ENCODE results near the gene DRC7.

The DRC7 gene

GRCh38 chr16:57679767-57680482 lies 14.7 kb upstream of the DRC7 start:
- Histone ChIP-seq H3K9me3 (ENCODE audit: control insufficient read depth, insufficient read depth, low read length) (no peaks in the 10 kb centered on the region), H3K4me1 (ENCODE audit: control insufficient read depth, low read length) (no peaks in the 10 kb centered on the region), H4K20me1 (ENCODE audit: control insufficient read depth, insufficient read depth, low read depth, low read length) (no peaks in the 10 kb centered on the region), H3K27ac (ENCODE audit: low read depth, low read length) (no peak overlapping the region), H3K9me2 (replicated peaks; ENCODE audit: control insufficient read depth, low read length) (no peaks in the 10 kb centered on the region), H3K36me3 (ENCODE audit: control insufficient read depth, low read length) (no peaks in the 10 kb centered on the region), H3F3A (ENCODE audit: control insufficient read depth, insufficient read depth) (no peaks in the 10 kb centered on the region), H3K4me2 (ENCODE audit: low read length) (no peak overlapping the region), H3K4me3 (ENCODE audit: low read length) (no peak overlapping the region), H3K79me2 (ENCODE audit: control insufficient read depth, low read length) (no peaks in the 10 kb centered on the region), H3K27me3 (ENCODE audit: control insufficient read depth, low read length) (peaks cover 6% of the 10 kb centered on the region)
- no peak for TF ChIP-seq EZH2phosphoT487 (IDR thresholded peaks at IDR 0.05; ENCODE audit: borderline replicate concordance, low read length)
- TF ChIP-seq, protein P1, sequence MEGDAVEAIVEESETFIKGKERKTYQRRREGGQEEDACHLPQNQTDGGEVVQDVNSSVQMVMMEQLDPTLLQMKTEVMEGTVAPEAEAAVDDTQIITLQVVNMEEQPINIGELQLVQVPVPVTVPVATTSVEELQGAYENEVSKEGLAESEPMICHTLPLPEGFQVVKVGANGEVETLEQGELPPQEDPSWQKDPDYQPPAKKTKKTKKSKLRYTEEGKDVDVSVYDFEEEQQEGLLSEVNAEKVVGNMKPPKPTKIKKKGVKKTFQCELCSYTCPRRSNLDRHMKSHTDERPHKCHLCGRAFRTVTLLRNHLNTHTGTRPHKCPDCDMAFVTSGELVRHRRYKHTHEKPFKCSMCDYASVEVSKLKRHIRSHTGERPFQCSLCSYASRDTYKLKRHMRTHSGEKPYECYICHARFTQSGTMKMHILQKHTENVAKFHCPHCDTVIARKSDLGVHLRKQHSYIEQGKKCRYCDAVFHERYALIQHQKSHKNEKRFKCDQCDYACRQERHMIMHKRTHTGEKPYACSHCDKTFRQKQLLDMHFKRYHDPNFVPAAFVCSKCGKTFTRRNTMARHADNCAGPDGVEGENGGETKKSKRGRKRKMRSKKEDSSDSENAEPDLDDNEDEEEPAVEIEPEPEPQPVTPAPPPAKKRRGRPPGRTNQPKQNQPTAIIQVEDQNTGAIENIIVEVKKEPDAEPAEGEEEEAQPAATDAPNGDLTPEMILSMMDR (IDR thresholded peaks at IDR 0.05; ENCODE audit: low read depth, low read length, poor library complexity, severe bottlenecking) = no peak

DNA sequence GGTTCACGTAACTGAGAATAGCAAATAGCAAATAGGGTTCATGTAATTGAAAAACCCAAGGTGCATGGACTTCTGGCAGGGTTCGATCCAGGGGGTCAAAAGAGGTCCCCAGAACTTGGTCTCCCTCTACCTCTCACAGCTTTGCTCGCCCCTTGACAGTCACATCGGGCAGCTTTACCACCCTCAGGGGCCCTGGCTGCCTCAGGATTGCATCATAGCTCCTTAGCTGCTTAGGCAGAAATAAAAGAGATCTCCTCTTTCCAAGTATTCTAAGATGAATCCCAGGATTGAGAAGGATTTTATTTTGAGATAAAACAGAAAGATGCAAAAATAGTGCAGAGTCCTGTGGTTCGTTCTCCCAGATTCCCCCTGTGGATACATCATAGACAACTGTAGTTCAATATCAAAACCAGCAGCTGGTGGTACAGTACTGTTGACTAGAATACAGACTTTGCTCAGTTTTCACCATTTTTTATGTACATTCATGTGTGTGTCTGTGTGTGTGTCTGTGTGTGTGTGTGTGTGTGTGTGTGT lies 13.7 kb upstream of the DRC7 start:
- no peak overlapping the region for H3K4me3 ChIP-seq (ENCODE audit: low read length)
- H3F3A ChIP-seq (ENCODE audit: control insufficient read depth, insufficient read depth) = no peaks in the 10 kb centered on the region
- H3K27me3 ChIP-seq (ENCODE audit: control insufficient read depth, low read length) = peaks cover 5% of the 10 kb centered on the region
- TF ChIP-seq, protein P1 (IDR thresholded peaks at IDR 0.05; ENCODE audit: low read depth, low read length, poor library complexity, severe bottlenecking) = no peak
- TF ChIP-seq EZH2phosphoT487 (IDR thresholded peaks at IDR 0.05; ENCODE audit: borderline replicate concordance, low read length) = no peak
- no peaks in the 10 kb centered on the region for H4K20me1 ChIP-seq (ENCODE audit: control insufficient read depth, insufficient read depth, low read depth, low read length)
- H3K27ac ChIP-seq (ENCODE audit: low read depth, low read length) = no peak overlapping the region
- H3K4me1 ChIP-seq (ENCODE audit: control insufficient read depth, low read length) = no peaks in the 10 kb centered on the region
- no peak overlapping the region for H3K4me2 ChIP-seq (ENCODE audit: low read length)
- H3K79me2 ChIP-seq (ENCODE audit: control insufficient read depth, low read length) = no peaks in the 10 kb centered on the region
- no peaks in the 10 kb centered on the region for H3K9me2 ChIP-seq (replicated peaks; ENCODE audit: control insufficient read depth, low read length)
- no peaks in the 10 kb centered on the region for H3K36me3 ChIP-seq (ENCODE audit: control insufficient read depth, low read length)
- no peaks in the 10 kb centered on the region for H3K9me3 ChIP-seq (ENCODE audit: control insufficient read depth, insufficient read depth, low read length)

DNA sequence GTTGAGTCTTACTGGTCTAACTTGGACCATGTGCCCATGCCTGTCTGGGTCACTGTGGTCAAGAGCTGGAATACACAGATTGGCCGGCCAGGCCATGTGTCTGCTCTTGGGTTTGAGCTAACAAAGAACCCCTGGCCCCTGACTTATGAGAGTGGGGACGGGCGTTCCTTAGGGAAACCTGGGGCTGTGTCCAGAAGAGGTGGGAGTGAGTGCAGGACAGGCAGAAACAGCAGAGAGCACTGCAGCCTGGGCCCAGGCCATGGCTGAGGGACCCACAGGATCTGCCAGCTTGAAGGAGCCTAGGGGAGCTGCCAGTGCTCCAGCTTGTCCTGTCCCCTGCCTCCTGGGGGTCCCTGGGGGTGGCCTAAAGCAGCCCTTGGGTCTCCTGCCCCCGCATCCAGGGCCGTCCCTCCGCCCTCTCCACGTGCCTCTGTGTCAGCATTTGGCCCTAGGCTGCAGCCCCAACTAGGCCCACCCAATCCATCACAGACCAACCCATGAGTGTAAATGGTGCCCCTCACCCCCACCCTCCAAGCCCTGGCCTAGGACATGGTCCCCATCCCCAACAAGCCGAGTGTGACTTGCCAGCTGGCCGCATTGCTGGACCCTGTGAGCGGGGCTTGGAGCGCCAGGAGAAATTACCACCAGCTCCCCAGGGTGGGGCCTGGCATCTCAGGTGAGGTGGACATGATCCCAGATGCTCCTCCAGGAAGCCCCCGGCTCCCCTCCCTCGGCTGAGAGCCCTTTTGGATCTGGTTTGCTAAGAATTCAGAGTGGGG lies 12.5 kb upstream of the DRC7 start:
- TF ChIP-seq EZH2phosphoT487 (IDR thresholded peaks at IDR 0.05; ENCODE audit: borderline replicate concordance, low read length) = no peak
- TF ChIP-seq, protein P1 (IDR thresholded peaks at IDR 0.05; ENCODE audit: low read depth, low read length, poor library complexity, severe bottlenecking) = no peak
- Histone ChIP-seq H3F3A (ENCODE audit: control insufficient read depth, insufficient read depth) (no peaks in the 10 kb centered on the region), H3K9me2 (replicated peaks; ENCODE audit: control insufficient read depth, low read length) (no peaks in the 10 kb centered on the region), H3K4me3 (ENCODE audit: low read length) (no peak overlapping the region), H3K4me2 (ENCODE audit: low read length) (no peak overlapping the region), H3K9me3 (ENCODE audit: control insufficient read depth, insufficient read depth, low read length) (no peaks in the 10 kb centered on the region), H3K36me3 (ENCODE audit: control insufficient read depth, low read length) (no peaks in the 10 kb centered on the region), H3K27me3 (ENCODE audit: control insufficient read depth, low read length) (no peaks in the 10 kb centered on the region), H3K79me2 (ENCODE audit: control insufficient read depth, low read length) (no peaks in the 10 kb centered on the region), H4K20me1 (ENCODE audit: control insufficient read depth, insufficient read depth, low read depth, low read length) (no peaks in the 10 kb centered on the region), H3K27ac (ENCODE audit: low read depth, low read length) (no peak overlapping the region), H3K4me1 (ENCODE audit: control insufficient read depth, low read length) (no peaks in the 10 kb centered on the region)

Data from DOHH2 (cell line).